Measurements from ENCODE around the gene SCYGR3. TPM values are rescaled to one million over a fixed set of nuclear protein-coding genes. Genes with fewer than 3 reads are reported as not detected.

SCYGR3 gene
- total RNA-seq, 2 donors from 2014 or later: not detected

DNA sequence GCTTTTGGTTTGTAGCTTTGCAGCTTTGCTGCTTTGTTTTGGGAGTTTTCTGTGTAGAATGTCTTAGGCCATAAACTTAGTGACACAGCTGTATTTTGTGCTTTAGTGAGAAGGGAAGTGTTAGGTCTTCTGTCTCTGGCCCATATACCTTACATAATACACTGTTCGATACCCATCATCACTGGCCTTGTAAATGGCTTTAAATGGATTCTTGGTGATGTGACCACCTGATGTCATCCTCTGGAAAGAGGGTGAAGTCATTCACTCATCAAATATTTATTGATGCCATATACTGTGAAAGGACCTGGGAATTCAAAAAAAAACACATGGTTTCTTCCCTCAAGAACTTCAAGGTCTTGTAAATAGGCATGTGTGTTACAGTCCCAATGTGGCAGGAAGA lies 34.8 kb downstream of the SCYGR3 start:
- Histone ChIP-seq H3K4me1 (ENCODE audit: control insufficient read depth in 1 of 2, low read depth in 2 of 2) (no peaks in the 10 kb centered on the region), H3K27me3 (replicated peaks; ENCODE audit: insufficient read depth) (no peaks in the 10 kb centered on the region), H3K36me3 (no peaks in the 10 kb centered on the region), H3K9me3 (peaks cover 11% of the 10 kb centered on the region), H3K4me3 (no peak overlapping the region), H3K27ac (no peak overlapping the region)
- DNase-seq (ENCODE audit: low spot score) (no peak), ATAC-seq (ENCODE audit: insufficient number of reproducible peaks, low FRiP score, low read depth) (no peak)
- TF ChIP-seq, protein P1, sequence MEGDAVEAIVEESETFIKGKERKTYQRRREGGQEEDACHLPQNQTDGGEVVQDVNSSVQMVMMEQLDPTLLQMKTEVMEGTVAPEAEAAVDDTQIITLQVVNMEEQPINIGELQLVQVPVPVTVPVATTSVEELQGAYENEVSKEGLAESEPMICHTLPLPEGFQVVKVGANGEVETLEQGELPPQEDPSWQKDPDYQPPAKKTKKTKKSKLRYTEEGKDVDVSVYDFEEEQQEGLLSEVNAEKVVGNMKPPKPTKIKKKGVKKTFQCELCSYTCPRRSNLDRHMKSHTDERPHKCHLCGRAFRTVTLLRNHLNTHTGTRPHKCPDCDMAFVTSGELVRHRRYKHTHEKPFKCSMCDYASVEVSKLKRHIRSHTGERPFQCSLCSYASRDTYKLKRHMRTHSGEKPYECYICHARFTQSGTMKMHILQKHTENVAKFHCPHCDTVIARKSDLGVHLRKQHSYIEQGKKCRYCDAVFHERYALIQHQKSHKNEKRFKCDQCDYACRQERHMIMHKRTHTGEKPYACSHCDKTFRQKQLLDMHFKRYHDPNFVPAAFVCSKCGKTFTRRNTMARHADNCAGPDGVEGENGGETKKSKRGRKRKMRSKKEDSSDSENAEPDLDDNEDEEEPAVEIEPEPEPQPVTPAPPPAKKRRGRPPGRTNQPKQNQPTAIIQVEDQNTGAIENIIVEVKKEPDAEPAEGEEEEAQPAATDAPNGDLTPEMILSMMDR (IDR thresholded peaks at IDR 0.05): no peak

DNA sequence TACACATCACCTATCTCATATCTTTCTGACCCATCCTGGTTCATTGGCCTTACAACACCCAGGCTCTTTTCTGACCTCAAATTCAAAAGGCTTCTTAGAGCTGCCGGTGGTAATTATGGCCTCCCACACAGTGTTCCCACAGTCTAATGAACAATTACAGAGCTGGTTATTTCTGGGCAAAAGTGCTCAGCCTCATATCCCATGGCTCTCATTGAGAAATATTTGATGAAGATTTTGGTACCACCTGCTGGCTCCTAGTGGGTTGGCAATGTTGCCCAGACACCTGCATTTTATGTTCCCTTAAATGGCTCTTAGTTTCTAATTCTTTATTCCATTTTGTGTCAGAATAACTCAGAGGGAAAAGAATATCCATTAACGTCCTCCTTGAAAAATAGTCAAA lies 36.0 kb downstream of the SCYGR3 start:
- H3K9me3 ChIP-seq: peaks cover 11% of the 10 kb centered on the region
- no peak overlapping the region for H3K4me3 ChIP-seq
- TF ChIP-seq, protein P1 (IDR thresholded peaks at IDR 0.05): no peak
- H3K4me1 ChIP-seq (ENCODE audit: control insufficient read depth in 1 of 2, low read depth in 2 of 2): no peaks in the 10 kb centered on the region
- H3K36me3 ChIP-seq: no peaks in the 10 kb centered on the region
- H3K27ac ChIP-seq: no peak overlapping the region
- no peaks in the 10 kb centered on the region for H3K27me3 ChIP-seq (replicated peaks; ENCODE audit: insufficient read depth)
- DNase-seq (ENCODE audit: low spot score): no peak
- no peak for ATAC-seq (ENCODE audit: insufficient number of reproducible peaks, low FRiP score, low read depth)

DNA sequence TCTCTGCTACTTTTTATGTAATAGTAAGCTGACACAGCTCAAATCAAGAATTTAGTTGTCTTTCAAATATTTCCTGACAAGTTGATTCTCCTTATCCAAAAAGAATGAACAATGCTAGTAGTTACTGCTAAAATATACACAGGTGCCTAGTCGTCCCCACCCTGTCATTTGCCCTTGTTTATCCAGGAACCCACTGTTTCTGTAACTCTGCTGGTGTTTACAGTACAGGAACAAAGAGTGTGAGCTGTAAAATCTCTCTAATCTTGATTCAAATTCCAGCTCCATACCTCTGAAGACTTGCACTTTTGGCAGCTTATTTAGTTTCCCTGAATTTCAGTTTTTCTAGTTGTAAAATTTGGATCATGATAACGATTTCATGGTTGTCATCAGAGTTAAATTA lies 37.1 kb downstream of the SCYGR3 start:
- Histone ChIP-seq H3K4me3 (no peak overlapping the region), H3K27me3 (replicated peaks; ENCODE audit: insufficient read depth) (no peaks in the 10 kb centered on the region), H3K36me3 (no peaks in the 10 kb centered on the region), H3K4me1 (ENCODE audit: control insufficient read depth in 1 of 2, low read depth in 2 of 2) (no peaks in the 10 kb centered on the region), H3K27ac (no peak overlapping the region), H3K9me3 (peaks cover 4% of the 10 kb centered on the region)
- ATAC-seq (ENCODE audit: insufficient number of reproducible peaks, low FRiP score, low read depth) (no peak), DNase-seq (ENCODE audit: low spot score) (no peak)
- TF ChIP-seq, protein P1 (IDR thresholded peaks at IDR 0.05): no peak

DNA sequence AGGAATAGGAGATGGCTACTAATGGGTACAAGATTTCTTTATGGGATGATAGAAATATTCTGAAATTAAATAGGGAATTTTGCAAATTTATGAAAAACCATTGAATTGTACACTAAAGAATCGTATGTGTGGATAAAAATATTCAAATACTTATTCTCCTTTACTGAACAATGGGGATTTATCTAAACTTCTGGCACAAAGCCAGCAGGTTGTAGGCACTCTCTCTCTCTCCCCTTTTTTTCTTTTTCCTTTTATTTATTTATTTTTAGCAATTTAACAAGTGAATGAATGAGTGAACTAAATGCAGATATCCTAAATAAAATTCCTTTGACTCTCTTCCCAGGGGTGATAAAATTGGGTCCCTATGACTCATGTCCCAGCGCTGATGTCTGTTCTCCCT lies 37.8 kb downstream of the SCYGR3 start:
- no peak overlapping the region for H3K4me3 ChIP-seq
- no peaks in the 10 kb centered on the region for H3K4me1 ChIP-seq (ENCODE audit: control insufficient read depth in 1 of 2, low read depth in 2 of 2)
- no peaks in the 10 kb centered on the region for H3K9me3 ChIP-seq
- H3K36me3 ChIP-seq: no peaks in the 10 kb centered on the region
- H3K27me3 ChIP-seq (replicated peaks; ENCODE audit: insufficient read depth): no peaks in the 10 kb centered on the region
- H3K27ac ChIP-seq: no peak overlapping the region
- DNase-seq (ENCODE audit: low spot score) (no peak), ATAC-seq (ENCODE audit: insufficient number of reproducible peaks, low FRiP score, low read depth) (no peak)
- TF ChIP-seq, protein P1 (IDR thresholded peaks at IDR 0.05): no peak

DNA sequence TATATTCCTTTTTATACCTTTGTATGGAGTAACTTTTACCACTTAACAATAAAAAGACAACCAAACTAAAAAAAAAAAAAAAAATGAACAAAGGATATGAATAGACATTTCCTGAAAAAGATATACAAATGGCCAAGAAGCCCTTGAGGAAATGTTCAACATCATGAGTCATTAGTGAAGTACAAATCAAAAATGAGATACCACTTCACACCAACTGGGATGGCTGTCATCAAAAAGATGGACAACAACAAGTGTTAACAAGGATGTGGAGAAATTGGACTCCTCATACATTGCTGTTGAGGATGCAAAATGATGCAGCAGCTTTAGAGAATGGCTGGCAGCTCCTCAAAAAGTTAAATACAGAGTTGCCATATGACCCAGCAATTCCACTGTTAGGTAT lies 38.5 kb downstream of the SCYGR3 start:
- no peak for ATAC-seq (ENCODE audit: insufficient number of reproducible peaks, low FRiP score, low read depth)
- H3K9me3 ChIP-seq: no peaks in the 10 kb centered on the region

More for the DNA sequence above, 38.5 kb downstream of the SCYGR3 start:
- no peak for DNase-seq (ENCODE audit: low spot score)
- Histone ChIP-seq H3K27me3 (replicated peaks; ENCODE audit: insufficient read depth) (no peaks in the 10 kb centered on the region), H3K4me1 (ENCODE audit: control insufficient read depth in 1 of 2, low read depth in 2 of 2) (no peaks in the 10 kb centered on the region), H3K27ac (no peak overlapping the region), H3K4me3 (no peak overlapping the region), H3K36me3 (no peaks in the 10 kb centered on the region)
- TF ChIP-seq, protein P1 (IDR thresholded peaks at IDR 0.05): no peak

All from thoracic aorta (tissue), 2 donors.